ENCODE data around the gene SMARCA4.

DNA sequence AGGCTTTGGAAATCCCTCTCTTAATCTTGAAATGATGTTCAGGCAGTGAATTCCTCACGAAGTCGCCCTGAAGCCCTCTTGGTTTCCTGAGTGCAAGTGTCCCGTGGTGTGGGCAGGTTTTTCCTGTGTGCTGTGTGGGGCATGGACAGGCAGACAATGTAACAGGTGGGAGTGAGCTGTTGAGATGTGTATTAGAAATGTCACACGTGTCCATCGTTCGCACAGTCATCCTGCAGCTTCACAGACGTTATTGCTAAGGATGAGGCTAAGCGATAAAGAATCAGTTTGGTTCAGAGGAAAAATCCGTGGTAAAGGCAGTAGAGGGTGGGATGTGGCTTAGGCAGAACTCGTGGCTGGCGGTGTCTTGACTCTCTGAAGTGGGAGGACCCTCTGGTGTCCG lies 51.7 kb downstream of the SMARCA4 start:
- TF ChIP-seq, protein P1, sequence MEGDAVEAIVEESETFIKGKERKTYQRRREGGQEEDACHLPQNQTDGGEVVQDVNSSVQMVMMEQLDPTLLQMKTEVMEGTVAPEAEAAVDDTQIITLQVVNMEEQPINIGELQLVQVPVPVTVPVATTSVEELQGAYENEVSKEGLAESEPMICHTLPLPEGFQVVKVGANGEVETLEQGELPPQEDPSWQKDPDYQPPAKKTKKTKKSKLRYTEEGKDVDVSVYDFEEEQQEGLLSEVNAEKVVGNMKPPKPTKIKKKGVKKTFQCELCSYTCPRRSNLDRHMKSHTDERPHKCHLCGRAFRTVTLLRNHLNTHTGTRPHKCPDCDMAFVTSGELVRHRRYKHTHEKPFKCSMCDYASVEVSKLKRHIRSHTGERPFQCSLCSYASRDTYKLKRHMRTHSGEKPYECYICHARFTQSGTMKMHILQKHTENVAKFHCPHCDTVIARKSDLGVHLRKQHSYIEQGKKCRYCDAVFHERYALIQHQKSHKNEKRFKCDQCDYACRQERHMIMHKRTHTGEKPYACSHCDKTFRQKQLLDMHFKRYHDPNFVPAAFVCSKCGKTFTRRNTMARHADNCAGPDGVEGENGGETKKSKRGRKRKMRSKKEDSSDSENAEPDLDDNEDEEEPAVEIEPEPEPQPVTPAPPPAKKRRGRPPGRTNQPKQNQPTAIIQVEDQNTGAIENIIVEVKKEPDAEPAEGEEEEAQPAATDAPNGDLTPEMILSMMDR (IDR thresholded peaks at IDR 0.05; ENCODE audit: low read length): no peak
- TF ChIP-seq EZH2 (IDR thresholded peaks at IDR 0.05; ENCODE audit: borderline replicate concordance, low read length): no peak

Data from OCI-LY1 (cell line).